Activated T-helper 1 cell treated with anti-CD3 and anti-CD28 coated beads, Interleukin-2, amount 50 U/mL, for 16 hours (primary cell): ENCODE measurements around the gene NPHP4.

ENCODE experiments used
- DNase-seq, 2 donors: peaks; one replicate each; pipeline ENCODE4 v3.0.0-alpha.2; 2020; ENCODE audit warnings: low read depth in 1 of 2, low spot score in 1 of 2

NPHP4 gene

GRCh38 chr1:5992026-5992813, at the start of gene NPHP4:
Gene NPHP4 (minus strand): TSS chr1:5992425. CDS start chr1:5986289, 6,136 bp downstream.
- DNase-seq: peak; percentile 98 to 99

- DNase-seq: no peak
Measured at GRCh38 chr1:6041432-6042062, 49.3 kb upstream of the NPHP4 start.

DNA sequence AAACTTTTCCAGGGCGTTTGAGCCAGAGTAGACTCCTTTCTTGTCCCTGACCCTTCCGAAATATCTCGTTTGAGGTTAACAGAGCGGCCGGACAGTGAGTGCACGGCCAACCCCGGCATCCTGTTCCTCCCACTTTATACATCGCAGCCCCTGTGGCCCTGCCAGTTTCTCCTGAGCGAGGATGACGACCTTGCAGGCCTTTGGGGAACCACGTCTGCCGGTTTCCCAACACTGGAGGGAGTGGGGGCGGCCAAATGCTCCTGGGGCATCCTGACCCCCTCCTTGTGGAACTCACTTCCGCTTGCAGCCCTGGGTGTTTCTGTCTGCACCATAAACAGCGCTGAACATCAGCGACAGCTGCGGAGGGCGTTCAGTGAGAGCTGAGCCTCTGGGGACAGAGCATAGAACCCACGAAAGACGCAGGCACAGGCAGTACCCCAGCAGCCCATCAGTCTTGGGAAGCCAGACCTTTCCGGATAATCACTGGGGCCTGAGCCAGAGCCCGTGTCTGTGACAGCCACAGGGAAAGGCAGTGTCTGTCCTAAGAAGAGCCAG, 48.7 kb upstream of the NPHP4 start:
- no peak for DNase-seq

- no peak for DNase-seq
Measured at GRCh38 chr1:6040444-6040843, 48.2 kb upstream of the NPHP4 start.

GRCh38 chr1:6039031-6039430, 46.8 kb upstream of the NPHP4 start:
- DNase-seq: no peak

GRCh38 chr1:6038603-6039002, 46.4 kb upstream of the NPHP4 start:
- no peak for DNase-seq

- DNase-seq: no peak
Measured at GRCh38 chr1:6037338-6037762, 45.1 kb upstream of the NPHP4 start.

DNA sequence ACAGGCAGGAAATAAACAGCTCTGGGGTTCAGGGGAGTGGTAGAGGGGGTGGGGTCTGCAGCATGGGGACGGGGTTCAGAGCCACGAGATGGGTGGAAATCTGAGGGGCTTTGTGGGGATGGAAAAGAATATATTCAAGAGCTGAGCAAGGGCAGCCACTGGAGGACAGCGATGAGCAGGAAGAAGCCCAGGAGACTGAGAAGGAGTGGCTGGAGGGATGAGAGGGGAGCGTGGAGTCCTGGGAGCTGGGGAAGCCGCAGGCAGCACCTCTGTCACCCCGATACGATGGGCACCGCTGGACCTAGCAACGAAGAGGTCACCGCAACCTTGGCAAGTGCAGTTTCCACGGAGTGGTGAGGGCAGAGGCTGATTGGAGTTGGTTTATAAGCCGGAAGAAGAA, 43.5 kb upstream of the NPHP4 start:
- no peak for DNase-seq

GRCh38 chr1:6035303-6035702, 43.1 kb upstream of the NPHP4 start:
- DNase-seq: no peak

GRCh38 chr1:6034750-6035096, 42.5 kb upstream of the NPHP4 start:
- no peak for DNase-seq

DNA sequence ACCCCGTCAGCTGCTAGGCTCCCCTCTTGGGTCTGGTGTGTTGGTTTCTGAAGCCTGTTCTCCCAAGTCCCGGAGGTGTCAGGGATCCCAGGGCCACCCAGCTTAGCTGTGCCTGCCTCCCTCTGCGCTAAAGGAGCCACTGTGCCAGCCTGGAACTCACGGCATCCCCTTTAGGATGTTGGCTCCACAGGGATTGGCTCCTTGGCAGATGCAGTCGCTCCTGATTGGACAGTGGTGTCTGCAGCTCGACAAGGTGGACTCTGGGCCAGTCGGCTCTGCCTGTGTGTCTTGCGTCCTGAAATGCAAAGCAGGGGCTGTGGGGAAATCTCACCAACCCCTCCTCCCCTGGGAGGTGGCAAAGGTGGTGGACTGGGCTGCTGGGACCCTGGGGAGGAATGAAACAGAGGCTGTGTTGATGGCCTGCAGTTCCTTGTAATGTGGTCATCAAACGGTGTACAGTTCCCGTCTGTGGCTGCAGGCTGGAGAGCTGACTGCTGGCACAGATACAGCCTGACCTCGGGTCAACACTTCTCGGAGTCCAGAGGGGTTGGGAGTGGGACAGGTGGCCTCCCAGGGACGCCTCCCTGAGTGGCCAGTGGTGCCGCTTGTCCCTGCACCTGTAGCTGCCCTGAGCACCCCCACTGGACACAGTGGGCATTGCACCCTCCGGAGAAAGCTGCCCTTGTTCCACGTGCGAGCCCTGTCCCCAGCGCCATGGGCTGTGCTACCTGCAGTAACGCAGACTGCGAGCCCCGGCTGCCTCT, 41.9 kb upstream of the NPHP4 start:
- DNase-seq: no peak

GRCh38 chr1:6033124-6033523, 40.9 kb upstream of the NPHP4 start:
- DNase-seq: no peak

- no peak for DNase-seq
Measured at GRCh38 chr1:6030547-6031261, 38.5 kb upstream of the NPHP4 start.

DNA sequence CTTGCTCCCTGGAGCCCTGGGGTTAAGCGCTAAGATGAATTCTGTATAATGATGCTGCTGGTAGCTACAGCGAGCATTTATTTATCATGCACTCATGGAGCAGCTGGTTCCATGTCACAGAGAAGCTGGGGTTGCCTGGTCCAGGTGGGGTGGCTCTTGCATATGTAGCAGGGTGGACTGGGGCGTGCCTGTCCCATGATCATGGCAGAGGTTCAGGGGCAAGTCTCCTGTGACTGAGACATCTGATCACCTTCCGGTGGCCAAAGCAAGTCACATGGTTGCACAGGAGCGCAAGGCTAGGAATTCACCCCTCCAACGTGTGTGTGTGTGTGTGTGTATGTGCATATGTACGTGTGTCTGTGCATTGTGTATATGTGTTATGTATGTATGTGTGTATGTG, 37.9 kb upstream of the NPHP4 start:
- DNase-seq: no peak

DNA sequence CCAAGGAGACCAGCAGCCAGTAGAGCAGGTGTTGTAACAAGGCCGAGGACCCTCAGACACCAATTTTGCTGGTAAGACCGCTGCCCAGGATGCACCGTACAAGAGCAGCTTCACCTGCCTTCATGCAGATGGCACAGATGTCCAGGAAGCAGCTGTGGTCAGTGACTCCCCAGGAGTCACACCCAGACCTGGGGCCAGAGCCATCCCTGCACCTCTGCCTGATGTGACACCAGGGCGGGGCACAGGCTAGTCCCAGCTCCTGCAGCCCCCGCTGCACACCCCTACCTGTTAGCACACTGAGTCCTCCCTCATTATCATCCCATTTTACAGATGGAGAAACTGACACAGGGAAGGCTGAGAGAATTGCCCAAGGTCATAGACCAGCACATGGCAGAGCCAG, 37.1 kb upstream of the NPHP4 start:
- DNase-seq: no peak

- peak; percentile 34 to 36 for DNase-seq
Measured at GRCh38 chr1:6028042-6028850, 36.0 kb upstream of the NPHP4 start.

GRCh38 chr1:6027591-6027990, 35.4 kb upstream of the NPHP4 start:
- DNase-seq: no peak

DNA sequence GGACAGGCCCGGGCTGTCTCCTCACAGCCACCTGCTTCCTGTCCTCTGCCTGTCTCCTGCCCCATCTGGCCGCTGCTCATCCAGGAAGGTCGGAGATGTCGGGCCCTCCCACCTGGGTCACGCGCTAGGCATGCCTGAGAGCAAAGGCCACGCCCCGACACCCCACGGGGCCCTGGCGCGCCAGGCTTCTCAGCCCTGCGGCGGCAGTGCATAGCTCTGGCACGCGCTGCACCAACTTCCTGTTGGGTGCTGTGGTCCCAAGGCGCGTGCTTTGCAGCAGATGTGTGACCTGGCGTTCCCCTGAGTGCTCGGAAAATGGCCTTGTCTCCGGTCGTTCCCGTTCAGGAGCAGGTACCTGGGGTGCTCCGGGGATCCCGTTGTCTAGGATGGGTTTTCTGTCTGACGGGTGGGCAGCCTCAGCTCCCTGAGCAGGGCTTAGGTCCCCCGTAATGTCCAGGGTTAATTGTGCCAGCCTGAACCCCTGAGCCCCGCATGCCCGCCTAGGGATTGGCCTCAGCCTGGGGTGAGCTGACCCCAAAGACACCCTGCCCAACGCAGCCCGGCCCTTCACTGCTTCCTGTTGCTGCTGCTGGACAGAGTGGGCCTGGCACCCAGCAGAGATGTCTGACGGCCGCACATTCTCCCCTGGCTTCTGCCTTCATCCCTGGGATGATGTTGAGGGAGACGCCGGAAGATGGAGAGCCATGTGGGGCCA, 34.0 kb upstream of the NPHP4 start:
- peak; percentile 87 to 88 for DNase-seq

DNA sequence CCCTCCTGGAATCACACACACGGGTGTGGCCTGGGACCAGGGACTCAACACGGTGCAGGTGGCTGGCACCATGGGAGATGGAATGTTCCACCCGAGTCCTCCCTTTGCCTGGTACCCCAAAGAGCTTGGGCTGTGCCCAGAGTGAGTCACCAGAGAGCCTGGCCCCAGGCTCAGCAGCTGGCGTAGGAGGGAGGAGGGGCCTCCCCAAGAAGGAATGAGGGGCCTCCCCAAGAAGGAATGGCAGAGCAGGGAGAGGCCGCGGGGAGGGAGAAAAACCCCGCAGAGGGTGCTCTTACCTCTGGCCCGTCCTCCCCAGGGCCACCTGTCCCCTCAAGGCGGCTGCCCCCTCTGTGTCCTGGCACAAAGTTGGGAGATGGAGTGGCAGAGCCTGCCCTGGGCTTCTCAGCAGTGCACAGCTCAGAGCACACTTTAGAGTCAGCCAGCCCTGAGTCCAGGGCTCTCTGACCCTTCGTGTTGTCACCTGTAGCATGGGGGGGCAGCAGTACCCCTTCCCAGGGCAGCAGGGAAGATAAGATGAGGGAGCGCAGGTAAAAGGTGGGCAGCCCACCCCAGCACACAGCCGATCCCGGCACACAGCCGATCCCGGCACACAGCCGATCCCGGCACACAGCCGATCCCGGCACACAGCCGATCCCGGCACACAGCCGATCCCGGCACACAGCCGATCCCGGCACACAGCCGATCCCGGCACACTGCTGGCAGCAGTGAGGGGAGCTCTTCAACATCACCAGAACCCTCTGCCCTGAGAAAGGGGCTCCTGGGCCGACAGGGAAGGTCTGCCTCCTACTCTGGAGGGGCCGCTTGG, 33.3 kb upstream of the NPHP4 start:
- no peak for DNase-seq
